ENCODE data around the gene ECHS1.
A peak's percentile ranks its signal among the peaks of the same experiment; 100 is the strongest.
"Not testable (repeated sequence)": the region's sequence is repeated elsewhere in the genome, so short reads cannot be mapped to it uniquely, and the experiment has no call there.

ECHS1 gene

GRCh38 chr10:133377025-133377817 is 4.1 kb upstream of the ECHS1 start:
- TF ChIP-seq CTCF (IDR thresholded peaks at IDR 0.05), result no peak
- DNase-seq (ENCODE audit: low spot score), result no peak
- Histone ChIP-seq H3K4me3 (no peak overlapping the region), H3K27ac (peak overlapping the region in 1 of 2 donors; percentile 95)

DNA sequence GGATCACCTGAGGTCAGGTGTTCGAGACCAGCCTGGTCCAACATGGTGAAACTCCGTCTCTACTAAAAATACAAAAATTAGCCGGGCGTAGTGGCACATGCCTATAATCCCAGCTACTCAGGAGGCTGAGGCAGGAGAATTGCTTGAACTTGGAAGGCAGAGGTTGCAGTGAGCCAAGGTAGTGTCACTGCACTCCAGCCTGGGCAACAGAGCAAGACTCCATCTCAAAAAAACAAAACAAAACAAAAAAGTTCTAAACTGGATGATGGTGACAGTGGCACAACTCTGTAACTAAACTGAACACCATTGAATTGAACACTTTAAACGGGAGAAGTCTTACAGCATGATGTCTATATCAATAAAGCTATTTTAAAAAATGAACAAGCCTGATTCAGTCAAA is 3.0 kb upstream of the ECHS1 start:
- H3K4me3 ChIP-seq; H3K27ac ChIP-seq; DNase-seq (ENCODE audit: low spot score): not testable (repeated sequence)

DNA sequence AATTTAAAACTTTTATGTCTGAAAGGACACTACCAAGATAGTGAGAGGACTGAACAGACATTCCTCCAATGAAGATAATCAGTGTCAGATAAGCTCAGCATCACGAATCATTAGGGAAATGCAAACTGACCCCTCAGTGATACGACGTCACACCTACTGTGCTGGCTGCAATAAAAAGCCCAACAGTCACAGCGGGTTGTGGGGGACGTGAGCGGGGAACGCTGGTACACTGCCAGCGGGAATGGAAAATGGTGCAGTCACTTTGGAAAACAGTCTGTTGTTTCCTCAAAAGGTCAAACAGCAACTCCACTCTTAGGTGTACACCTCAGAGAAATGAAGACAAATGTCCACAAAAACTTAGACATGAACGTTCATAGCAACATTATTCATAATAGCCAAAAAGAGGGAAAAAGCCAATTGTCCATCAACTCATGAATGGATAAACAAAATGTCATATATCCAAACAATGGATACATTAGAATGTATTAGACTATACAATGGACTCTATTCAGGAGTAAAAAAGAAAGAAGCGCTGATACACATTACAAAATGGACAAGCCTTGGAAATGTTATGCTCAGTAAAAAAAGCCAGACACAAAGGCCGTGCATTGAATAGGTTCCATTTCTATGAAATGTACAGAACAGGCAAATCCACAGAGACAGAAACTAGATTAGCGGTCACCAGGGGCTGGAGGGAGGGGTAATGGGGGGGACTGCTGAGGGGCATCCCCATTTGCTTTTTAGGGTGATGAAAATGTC is 2.4 kb upstream of the ECHS1 start:
- no peak overlapping the region for H3K4me3 ChIP-seq
- DNase-seq (ENCODE audit: low spot score), result no peak
- H3K27ac ChIP-seq, result no peak overlapping the region
- no peak for TF ChIP-seq CTCF (IDR thresholded peaks at IDR 0.05)

- Histone ChIP-seq H3K4me3 (peak overlapping the region; percentile 98), H3K27ac (peak overlapping the region in 1 of 2 donors; percentile 96)
- DNase-seq (ENCODE audit: low spot score), result no peak
- no peak for TF ChIP-seq CTCF (IDR thresholded peaks at IDR 0.05)
These were observed 647 bp downstream of the ECHS1 start for GRCh38 chr10:133372507-133372906.

DNA sequence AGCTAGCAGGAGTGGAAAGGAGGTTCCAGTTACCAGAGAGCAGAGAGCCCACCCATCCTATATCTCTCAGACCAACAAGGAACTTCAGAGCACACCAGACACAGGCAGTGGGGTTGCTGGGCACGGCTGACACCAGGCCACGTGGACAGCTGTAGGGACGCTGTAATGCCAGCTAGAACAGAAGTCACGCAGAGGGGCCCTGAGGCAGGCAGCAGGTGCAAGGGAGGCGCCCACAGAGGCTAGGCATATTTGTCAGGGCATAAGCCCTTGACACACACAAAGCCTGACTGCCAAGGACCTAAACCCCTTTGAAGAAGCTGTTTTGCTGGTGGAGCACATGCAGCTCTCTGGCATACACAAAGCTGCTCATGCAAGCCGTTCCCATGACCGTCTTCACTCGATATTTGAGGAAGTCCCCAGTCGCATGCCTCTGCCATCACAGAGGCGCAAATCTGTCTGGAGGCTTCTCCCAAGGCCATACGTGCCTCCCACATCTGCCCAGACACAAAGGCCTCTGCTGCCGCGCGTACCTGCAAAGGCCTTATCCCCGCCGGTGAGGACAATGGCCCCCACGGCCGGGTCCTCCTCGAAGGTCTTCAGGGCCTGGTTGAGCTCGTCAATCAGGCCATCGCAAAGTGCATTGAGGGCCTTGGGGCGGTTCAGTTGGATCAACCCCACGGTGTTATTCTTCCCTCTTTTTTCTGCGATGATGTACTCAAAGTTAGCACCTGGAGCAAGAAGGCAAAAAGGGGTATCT is 2.9 kb downstream of the ECHS1 start:
- no peak for DNase-seq (ENCODE audit: low spot score)
- H3K27ac ChIP-seq, result no peak overlapping the region
- H3K4me3 ChIP-seq, result no peak overlapping the region
- TF ChIP-seq CTCF (IDR thresholded peaks at IDR 0.05), result no peak

DNA sequence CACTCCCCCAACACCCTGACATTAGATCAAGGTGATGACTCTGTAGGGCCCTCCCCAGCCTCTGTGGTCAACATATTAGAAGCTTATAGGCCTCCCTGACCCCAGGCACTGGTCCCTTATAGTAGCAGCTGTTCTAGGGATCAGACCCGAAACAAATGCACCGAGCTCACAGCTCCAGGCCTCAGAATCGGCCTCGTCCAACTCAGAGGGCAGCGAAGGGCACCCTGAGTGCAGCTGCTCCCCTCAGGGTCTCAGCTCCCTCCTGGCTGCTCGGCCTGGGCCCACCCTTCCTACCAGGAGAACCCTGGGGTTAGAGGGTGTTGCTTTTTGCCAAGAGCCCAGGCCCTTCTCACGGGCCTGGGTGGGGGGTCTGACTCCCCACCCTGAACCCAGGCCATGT is 5.0 kb downstream of the ECHS1 start:
- no peak for DNase-seq (ENCODE audit: low spot score)
- no peak for TF ChIP-seq CTCF (IDR thresholded peaks at IDR 0.05)
- no peak overlapping the region for H3K4me3 ChIP-seq
- H3K27ac ChIP-seq, result no peak overlapping the region

GRCh38 chr10:133367461-133367860 is 5.7 kb downstream of the ECHS1 start:
- H3K4me3 ChIP-seq; H3K27ac ChIP-seq; DNase-seq (ENCODE audit: low spot score): not testable (repeated sequence)

Data from coronary artery (tissue), 2 donors.